ENCODE data around the gene SRRM5. TPM values are rescaled to one million over a fixed set of nuclear protein-coding genes. Genes with fewer than 3 reads are reported as not detected.
"Not testable (repeated sequence)": the region's sequence is repeated elsewhere in the genome, so short reads cannot be mapped to it uniquely, and the experiment has no call there.

The SRRM5 gene
- total and polyA plus RNA-seq, 7 donors: 0.27 to 1.1 (median 0.51) TPM; not detected in 3

GRCh38 chr19:43643326-43643725 is 31.4 kb downstream of the SRRM5 start:
- H3K9me3 ChIP-seq: no peaks in the 10 kb centered on the region
- WGBS, 2 donors: 12 to 51% methylated on average over 3 of the region's 3 CpGs
- peaks cover 0 to 1% (median under 1%) of the 10 kb centered on the region in 4 donors for H3K36me3 ChIP-seq
- H3K4me3 ChIP-seq: no peak overlapping the region
- TF ChIP-seq CTCF (IDR thresholded peaks at IDR 0.05): no peak
- no peak for TF ChIP-seq POLR2A (IDR thresholded peaks at IDR 0.05)
- TF ChIP-seq POLR2AphosphoS5 (IDR thresholded peaks at IDR 0.05): no peak
- no peaks in the 10 kb centered on the region for H3K27me3 ChIP-seq
- no peak overlapping the region for H3K27ac ChIP-seq
- intact Hi-C loops (cut with DNase I): loop anchor here (5.0 kb wide), 1 partner anchor 46 kb away; the partner anchor contains the start of genes IRGQ and ZNF576
- H3K4me1 ChIP-seq: peaks cover 0 to 19% (median 13%) of the 10 kb centered on the region in 4 donors
- DNase-seq: no peak

GRCh38 chr19:43644181-43644580 is 32.3 kb downstream of the SRRM5 start:
- Histone ChIP-seq H3K27ac (no peak overlapping the region), H3K27me3 (no peaks in the 10 kb centered on the region), H3K4me3 (no peak overlapping the region), H3K9me3 (no peaks in the 10 kb centered on the region), H3K36me3 (peaks cover 0 to 8% (median 4%) of the 10 kb centered on the region in 4 donors), H3K4me1 (peaks cover 0 to 13% (median 10%) of the 10 kb centered on the region in 4 donors)
- 68 to 87% methylated on average over 13 of the region's 13 CpGs for WGBS, 2 donors
- DNase-seq: no peak
- no peak for TF ChIP-seq POLR2AphosphoS5 (IDR thresholded peaks at IDR 0.05)
- no peak for TF ChIP-seq POLR2A (IDR thresholded peaks at IDR 0.05)
- TF ChIP-seq EP300 (IDR thresholded peaks at IDR 0.05): no peak
- TF ChIP-seq CTCF (IDR thresholded peaks at IDR 0.05): no peak
- intact Hi-C loops (cut with DNase I): loop anchor here (5.0 kb wide), 1 partner anchor 47 kb away; the partner anchor contains the start of genes IRGQ and ZNF576

- no peaks in the 10 kb centered on the region for H3K9me3 ChIP-seq
- no peak overlapping the region for H3K27ac ChIP-seq
- intact Hi-C loops (cut with DNase I): no loop called here
- H3K4me1 ChIP-seq: peaks cover 0 to 7% (median 0%) of the 10 kb centered on the region in 4 donors
- DNase-seq: no peak
- 96 to 97% methylated on average over 6 of the region's 6 CpGs for WGBS, 2 donors
- peaks cover 0 to 13% (median 4%) of the 10 kb centered on the region in 4 donors for H3K36me3 ChIP-seq
- no peak overlapping the region for H3K4me3 ChIP-seq
- H3K27me3 ChIP-seq: no peaks in the 10 kb centered on the region
- no peak for TF ChIP-seq EP300 (IDR thresholded peaks at IDR 0.05)
- no peak for TF ChIP-seq CTCF (IDR thresholded peaks at IDR 0.05)
- no peak for TF ChIP-seq POLR2A (IDR thresholded peaks at IDR 0.05)
- TF ChIP-seq POLR2AphosphoS5 (IDR thresholded peaks at IDR 0.05): no peak
Measured at GRCh38 chr19:43648633-43649032, 36.7 kb downstream of the SRRM5 start.

- no peak for DNase-seq
- 84 to 92% methylated on average over 2 of the region's 2 CpGs for WGBS, 2 donors
- TF ChIP-seq POLR2AphosphoS5 (IDR thresholded peaks at IDR 0.05) (no peak), POLR2A (IDR thresholded peaks at IDR 0.05) (no peak), CTCF (IDR thresholded peaks at IDR 0.05) (no peak), EP300 (IDR thresholded peaks at IDR 0.05) (no peak)
- Histone ChIP-seq H3K4me3 (no peak overlapping the region), H3K4me1 (peaks cover 0 to 7% (median 0%) of the 10 kb centered on the region in 4 donors), H3K27me3 (no peaks in the 10 kb centered on the region), H3K27ac (no peak overlapping the region), H3K9me3 (no peaks in the 10 kb centered on the region), H3K36me3 (peaks cover 0 to 13% (median 4%) of the 10 kb centered on the region in 4 donors)
- intact Hi-C loops (cut with DNase I): no loop called here
Measured at GRCh38 chr19:43649514-43649913, 37.6 kb downstream of the SRRM5 start.

- H3K4me1 ChIP-seq; DNase-seq; intact Hi-C loops (cut with DNase I); H3K27me3 ChIP-seq; H3K4me3 ChIP-seq; H3K9me3 ChIP-seq; H3K27ac ChIP-seq: not testable (repeated sequence)
- H3K36me3 ChIP-seq: peaks cover 0 to 13% (median 4%) of the 10 kb centered on the region in 4 donors
- WGBS, 2 donors: 96% methylated on average over 7 of the region's 7 CpGs
Measured at GRCh38 chr19:43650276-43650675, 38.4 kb downstream of the SRRM5 start.
